ACHN (cell line): ENCODE data around the gene TMUB2.
A peak's percentile ranks its signal among the peaks of the same experiment; 100 is the strongest.
"Not testable (repeated sequence)": the region's sequence is repeated elsewhere in the genome, so short reads cannot be mapped to it uniquely, and the experiment has no call there.

Experiments
- DNase-seq: peaks from one replicate; pipeline ENCODE4 v3.0.0-alpha.2; 2015
- in situ Hi-C: cut with HindIII; loops from 2 replicates; pipeline ENCODE4 v1.10.0; 2017; ENCODE audit warnings: low sequenced_read_pairs, low pct_ligation_motif_present, low pct_unique_long_range_greater_than_20kb

Gene TMUB2

GRCh38 chr17:44186307-44187130, at the start of gene TMUB2:
Gene TMUB2 (plus strand): TSS chr17:44186972. CDS start chr17:44187709, 737 bp downstream.
- in situ Hi-C loops, result no loop called here
- peak; percentile 100 for DNase-seq

DNA sequence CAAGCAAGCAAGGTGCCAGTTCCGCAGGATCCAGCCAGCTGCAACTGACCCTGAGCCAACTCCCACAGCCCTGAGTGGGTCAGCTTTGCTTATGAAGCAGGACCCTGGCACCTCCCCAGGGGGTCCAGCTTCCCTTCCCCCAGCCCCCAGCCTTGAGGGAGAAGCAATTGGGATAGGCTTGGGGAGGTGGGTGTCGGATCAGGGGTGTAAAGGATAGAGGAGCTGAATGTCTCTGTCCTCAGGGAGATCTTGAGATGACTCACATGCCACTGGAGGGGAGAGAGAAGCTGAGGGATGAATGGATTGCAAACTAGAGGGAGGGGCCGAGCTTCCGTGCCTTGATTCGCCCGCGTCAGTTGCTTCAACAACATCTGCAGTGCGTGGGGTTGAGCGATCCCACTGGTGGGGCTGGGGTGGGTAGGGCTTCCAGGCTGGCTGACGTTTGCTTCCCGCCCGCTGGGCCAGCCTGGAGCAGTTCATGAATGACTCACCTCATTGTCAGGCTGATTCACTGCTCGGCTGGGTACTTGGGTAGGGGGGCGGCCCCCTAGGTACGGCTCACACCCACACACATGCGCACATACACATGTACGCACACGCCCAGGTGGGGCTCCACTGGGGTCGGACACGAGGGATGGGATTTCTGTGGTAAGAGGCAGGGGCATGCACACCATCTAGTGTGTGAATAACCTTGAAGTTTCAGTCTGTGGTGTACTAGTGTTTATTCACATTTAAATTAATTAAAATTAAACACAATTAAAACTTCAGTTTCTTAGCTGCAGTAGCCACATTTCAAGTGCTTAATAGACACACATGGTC, 48.7 kb upstream of the TMUB2 start:
- in situ Hi-C loops, result no loop called here
- DNase-seq, result peak; percentile 99

GRCh38 chr17:44143921-44144320, 42.9 kb upstream of the TMUB2 start:
- in situ Hi-C loops, result not testable (repeated sequence)
- DNase-seq, result peak; percentile 50

DNA sequence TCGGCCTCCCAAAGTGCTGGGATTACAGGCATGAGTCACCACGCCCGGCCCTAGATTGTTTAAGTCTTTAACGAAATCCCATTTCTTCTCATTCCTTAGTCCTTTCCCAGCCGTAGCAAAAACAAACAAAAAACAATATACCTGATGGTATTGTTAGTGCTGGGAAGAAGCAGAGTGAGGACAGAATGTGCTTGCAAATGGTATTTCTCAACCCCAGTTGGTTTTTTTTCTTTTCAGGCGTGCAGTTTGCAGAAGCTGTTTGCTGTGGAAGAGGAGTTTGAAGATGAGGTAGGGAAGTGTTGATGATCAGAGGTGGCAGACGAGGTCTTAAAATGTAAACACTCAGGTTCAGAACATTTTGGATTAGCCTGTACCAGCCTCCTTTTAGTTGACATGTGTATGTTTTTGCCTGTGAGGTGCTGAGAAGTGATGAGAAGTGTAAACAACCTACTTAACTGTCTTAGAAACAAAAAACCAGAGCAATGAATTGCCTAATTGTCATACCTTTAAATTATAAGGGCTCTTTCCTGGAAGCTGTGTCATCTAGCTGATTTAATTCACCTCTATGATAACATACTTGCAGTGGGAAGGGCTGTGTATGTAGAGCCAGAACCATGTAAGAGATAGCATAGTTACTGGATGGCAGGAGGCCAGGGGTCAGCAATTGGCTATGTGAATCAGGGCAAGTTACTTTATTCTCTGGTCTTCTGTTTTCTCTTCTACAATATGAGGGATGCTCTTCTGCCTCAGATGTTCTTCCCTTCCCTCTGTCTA, 41.6 kb upstream of the TMUB2 start:
- in situ Hi-C loops, result no loop called here
- DNase-seq, result no peak

DNA sequence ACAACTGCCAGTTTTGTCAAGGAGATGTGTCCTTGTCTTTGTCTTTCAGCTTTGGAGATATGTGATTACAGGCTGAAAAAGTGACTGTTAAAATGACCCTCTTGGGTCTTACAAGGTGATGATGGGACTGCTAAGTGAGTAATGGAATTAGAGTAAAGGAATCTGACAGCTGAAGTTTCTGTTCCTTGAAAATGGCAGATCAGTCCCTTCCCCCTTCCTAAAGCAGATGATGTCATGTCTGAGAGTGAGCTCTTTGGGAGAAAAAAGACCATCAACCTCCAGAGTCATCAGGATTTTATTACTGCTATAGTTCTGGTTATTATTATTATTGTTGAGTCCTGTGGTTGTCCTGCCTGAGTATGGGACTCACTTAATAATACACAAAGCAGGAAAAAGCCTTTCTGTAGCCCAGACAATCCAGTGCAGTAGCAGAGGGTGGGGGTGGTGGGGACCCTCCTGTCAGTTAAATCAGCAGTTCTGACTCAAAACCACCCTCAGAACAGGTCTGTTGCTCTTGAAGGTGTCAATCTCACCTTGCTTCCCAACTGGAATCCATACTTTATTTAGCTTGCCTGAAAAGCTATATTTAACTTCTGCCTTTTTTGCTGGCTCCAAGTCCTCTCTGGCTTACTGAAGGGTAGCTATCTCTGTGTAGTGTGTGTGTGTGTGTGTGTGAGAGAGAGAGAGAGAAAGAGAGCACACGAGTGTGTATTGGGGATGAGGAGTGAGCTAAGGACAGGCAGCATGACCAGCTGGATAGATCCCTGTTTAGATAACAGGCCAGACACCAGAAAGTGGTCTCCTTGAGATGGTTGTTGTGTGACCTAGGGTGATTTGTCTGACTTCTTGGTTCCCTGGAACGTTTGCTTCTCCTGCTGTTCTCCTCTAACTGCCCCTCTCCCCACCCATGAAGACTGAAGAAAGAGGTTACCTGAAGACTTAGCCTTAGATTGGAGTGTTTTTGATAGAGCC, 40.1 kb upstream of the TMUB2 start:
- in situ Hi-C loops, result no loop called here
- DNase-seq, result no peak

GRCh38 chr17:44147812-44148211, 39.0 kb upstream of the TMUB2 start:
- in situ Hi-C loops, result no loop called here
- no peak for DNase-seq

GRCh38 chr17:44149066-44149465, 37.7 kb upstream of the TMUB2 start:
- in situ Hi-C loops, result not testable (repeated sequence)

DNA sequence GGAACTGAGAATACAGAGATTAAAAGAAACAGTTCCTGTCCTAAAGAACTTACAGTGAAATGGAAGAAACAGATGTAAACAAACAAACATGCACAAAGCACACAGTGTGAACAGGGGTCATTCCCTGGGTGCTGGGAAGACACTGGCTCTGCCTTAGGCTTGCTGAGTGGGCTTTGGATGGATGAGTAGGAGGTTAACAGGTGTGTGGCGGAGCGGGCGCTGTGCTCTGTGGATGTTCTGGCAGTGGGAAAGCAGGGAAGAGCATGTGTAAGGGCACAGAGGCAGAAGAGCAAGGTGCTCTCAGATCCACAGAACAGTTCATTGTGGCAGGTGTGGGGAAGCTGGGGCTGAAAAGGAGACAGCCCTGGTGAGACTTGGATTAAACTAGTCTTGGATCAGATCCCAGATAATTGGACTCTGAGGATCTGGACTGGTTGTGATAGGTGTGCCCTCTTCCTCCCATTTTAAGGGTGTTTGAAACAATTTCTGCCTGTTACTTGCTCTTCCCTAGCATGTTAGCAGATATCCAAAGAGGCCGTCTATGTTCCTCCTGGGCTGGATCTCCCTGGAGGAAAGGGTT, 36.9 kb upstream of the TMUB2 start:
- no peak for DNase-seq

More at GRCh38 chr17:44149066-44149465, 37.7 kb upstream of the TMUB2 start:
- DNase-seq, result not testable (repeated sequence)

GRCh38 chr17:44152875-44153274, 33.9 kb upstream of the TMUB2 start:
- in situ Hi-C loops, result no loop called here
- DNase-seq, result no peak

More for the DNA sequence above, 36.9 kb upstream of the TMUB2 start:
- in situ Hi-C loops, result no loop called here

DNA sequence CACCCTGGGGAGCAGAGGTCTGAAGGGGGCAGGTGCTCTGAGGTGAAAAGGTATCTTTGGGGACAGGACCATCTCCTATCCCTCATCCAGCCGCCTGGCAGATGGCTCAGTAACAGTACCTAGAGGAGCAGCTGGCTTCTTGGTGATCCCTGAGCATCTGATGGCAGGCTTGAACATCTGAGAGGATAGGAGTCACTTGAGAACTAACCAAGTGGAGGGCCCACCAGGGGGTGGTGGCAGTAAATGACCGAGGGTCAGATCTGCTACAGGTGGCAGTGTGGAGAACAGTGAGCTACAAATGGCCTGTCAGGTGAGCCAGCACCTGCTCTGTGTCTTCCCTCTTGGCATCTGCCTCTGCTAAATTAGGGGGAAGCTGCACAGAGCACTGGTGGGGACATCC, 31.3 kb upstream of the TMUB2 start:
- DNase-seq, result no peak
- in situ Hi-C loops, result no loop called here

- DNase-seq, result no peak
- in situ Hi-C loops, result no loop called here
Observed at GRCh38 chr17:44159519-44160210, 27.1 kb upstream of the TMUB2 start.

DNA sequence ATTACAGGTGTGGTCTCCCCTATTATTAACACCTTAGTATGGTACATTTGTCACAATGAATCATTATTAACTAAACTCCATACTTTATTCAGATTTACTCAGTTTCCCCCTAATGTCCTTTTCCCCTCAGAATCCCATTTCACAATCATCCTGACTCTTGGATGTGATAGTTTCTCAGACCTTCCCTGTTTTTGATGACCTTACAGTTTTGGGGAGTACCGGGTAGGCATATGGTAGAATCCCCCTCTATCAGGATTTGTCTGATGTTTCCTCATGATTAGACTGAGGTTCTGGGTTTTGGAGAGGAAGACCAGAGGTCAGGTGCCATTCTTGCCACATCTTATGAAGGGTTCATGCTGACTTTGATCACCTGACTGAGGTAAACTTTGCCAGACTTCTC, 22.3 kb upstream of the TMUB2 start:
- DNase-seq, result no peak
- in situ Hi-C loops, result no loop called here

GRCh38 chr17:44167181-44167861, 19.5 kb upstream of the TMUB2 start:
- no peak for DNase-seq
- in situ Hi-C loops, result no loop called here

DNA sequence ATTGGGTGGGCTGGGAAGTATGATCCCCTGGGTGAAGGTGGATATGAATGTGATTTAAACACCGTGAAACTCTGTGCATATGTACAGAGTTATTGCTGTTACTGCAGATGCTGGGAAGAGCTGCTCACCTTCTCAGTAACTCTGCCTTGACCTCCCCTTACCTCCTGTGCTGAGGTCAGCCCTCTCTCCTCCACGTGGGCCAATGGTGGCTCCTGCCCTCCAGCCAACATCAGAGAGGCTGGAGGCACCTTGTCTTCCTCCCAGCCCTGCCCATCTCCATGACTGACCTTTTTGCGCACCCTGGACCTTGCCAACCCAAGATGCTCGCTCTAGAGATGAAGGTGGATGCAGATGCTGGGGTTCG, 16.7 kb upstream of the TMUB2 start:
- no peak for DNase-seq
- in situ Hi-C loops, result no loop called here

- no peak for DNase-seq
- in situ Hi-C loops, result no loop called here
Observed at GRCh38 chr17:44170499-44171201, 16.1 kb upstream of the TMUB2 start, which contains the start of gene ASB16. Gene ASB16 (plus strand): TSS chr17:44170704. CDS start chr17:44170790, 86 bp downstream.

GRCh38 chr17:44171931-44172455, 14.8 kb upstream of the TMUB2 start:
- no peak for DNase-seq
- in situ Hi-C loops, result no loop called here
